Measurements from ENCODE around the gene PTPRN2.
"Not testable (repeated sequence)": the region's sequence is repeated elsewhere in the genome, so short reads cannot be mapped to it uniquely, and the experiment has no call there.

PTPRN2 gene

DNA sequence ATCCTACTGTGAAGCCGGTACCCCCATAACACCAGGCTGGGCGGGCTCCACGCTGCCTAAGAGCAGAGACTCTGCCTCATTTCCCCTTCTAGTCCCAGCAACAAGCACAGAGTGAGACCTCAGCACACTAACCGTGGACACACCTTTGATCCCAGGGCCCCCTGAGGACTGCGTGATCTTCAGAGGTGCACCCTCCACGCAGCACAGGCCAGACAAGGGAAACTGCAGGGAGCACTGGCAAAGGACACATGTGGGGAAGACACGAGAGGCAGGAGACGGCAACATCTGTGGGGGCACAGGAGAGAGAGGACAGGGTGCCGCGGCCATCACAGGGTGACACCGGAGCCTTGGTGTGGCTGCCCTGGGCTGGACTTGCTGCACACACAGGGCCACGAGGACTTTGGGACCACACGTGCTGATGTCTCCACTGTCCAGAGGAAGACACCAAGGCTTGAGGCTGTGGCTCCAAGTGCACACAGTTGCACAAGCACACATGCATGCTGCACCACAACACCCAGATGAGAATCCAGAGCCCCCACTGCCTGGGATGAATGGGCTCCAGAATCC, 128.8 kb downstream of the PTPRN2 start:
- DNase-seq = no peak

DNA sequence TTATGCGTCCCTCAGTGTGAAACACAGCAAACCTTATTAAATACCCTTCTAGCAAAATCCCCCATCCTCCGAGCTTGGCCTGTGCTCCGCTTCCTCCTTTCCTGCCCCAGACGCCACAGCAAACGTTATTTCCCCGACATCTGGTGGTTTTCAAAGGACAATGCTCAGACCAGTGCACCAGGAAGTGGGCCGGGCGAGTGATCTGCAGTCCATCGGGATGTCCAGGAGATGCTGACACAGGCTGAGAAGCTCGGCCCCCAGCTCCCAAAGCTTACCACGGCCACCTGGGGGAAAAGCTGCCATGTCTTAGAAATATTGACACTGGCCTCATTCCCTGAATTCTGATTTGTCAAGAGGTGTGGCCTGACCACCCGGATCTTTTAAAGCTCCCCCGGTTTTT, 129.5 kb downstream of the PTPRN2 start:
- no peak for DNase-seq

DNA sequence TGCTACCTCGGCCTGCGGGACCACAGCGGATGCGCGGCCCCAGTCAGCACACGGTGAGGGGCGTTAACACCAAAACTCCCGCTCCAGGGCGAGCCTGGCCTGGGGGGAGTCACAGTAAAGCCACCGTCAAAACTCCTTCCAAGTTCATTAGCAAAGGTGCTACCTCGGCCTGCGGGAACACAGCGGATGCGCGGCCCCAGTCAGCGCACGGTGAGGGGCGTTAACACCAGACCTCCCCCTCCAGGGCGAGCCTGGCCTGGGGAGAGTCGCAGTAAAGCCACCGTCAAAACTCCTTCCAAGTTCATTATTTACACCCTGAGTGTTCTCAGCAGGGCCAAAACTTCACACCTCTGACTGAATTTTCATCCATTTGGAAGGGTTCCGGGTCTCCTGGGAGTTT, 130.0 kb downstream of the PTPRN2 start:
- not testable (repeated sequence) for DNase-seq

DNA sequence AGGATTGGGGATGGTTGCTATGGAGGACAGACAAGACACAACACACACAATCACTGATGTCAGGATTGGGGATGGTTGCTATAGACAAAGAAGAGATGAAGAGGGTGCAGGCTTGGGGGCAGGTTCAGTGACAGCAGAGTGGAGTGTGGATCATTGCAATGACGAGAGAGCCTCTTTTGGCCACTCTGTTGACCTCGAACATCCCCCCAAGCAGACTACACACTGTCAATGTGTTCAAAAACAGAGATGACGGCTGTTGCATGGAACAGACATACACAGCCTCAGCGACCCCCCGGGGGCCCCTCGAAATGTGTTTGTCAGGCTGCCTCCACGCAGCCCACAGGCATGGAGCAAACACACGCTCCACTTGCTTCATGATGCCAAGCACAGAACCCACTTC, 133.0 kb downstream of the PTPRN2 start:
- DNase-seq = no peak

DNA sequence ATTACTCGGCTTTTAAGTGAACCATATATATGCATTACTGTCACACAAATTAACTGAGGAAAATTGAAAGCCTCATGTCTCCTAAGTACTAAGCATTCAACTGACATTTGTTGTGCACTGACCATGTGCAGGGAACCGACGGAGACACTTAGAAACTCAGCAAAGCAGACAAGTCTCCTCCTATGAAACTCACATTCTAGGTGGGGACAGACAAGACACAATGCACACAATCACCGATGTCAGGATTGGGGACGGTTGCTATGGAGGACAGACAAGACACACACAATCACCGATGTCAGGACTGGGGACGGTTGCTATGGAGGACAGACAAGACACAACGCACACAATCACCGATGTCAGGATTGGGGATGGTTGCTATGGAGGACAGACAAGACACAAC, 134.0 kb downstream of the PTPRN2 start:
- DNase-seq = no peak

DNA sequence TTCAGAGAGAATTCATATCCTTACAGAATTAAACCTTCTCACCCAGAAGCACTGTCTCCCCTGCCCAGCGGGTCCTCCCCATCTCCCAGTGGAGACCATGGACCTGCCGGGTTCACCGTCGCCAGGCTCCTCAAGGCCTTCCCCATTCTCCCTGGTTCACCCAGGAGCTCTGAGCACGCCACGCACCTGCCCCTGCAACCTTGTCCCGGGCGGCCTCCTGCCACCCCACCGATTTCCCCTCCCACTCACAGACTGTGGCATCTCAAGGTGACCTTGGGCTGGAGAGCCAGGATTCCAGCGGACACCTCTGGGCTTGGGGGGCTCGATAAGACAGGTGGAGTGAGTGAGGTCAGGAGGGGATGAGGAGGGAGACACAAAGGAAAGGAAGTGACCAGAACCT, 135.3 kb downstream of the PTPRN2 start:
- DNase-seq = no peak

DNA sequence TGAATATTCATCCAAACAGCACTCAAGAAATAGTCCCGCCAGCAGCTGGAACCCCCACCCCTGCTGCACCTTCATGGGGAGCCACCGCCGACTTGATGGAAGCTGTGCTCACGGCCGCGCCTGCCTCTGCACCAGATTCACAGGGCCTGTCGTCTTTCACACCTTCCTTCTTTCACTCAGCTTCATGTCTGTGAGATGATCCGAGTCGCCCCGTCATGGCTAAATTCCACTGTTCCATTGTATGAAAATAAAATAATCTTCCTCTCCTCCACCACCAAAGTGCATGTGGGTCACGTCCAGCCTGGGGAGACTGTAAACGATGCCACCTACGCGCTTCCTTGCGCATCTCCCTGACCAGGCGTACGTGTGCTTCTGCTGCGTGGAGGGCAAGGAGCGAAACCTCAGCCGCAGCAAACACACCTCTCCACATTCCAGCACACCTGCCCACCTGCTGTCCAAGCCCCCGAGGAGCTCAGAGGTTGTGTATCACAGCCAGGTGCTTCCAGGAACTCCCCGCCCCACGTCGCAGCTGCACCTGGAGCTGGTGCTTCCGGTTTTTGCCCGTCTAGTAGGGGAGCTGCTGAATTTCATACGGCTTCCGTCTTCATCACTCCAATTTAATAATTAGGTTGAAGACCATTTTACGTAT, 137.0 kb downstream of the PTPRN2 start:
- no peak for DNase-seq

DNA sequence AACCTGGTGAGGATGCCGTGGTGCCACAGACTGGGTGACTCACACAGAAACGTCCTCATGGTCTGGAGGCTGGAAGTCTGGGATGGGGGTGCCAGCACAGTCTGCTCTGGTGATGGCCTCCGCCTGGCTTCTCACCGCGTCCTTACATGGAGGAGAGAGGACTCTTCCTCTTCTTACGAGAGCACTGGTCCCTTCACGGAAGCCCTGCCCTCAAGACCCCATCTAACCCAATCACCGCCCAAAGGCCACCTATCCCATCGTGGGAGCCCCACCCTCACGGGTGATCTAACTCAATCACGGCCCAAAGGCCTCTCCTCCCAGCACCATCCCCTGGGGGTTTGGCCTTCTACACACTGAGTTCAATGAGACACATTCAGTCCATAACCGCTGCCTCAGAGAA, 137.7 kb downstream of the PTPRN2 start:
- DNase-seq = no peak

DNA sequence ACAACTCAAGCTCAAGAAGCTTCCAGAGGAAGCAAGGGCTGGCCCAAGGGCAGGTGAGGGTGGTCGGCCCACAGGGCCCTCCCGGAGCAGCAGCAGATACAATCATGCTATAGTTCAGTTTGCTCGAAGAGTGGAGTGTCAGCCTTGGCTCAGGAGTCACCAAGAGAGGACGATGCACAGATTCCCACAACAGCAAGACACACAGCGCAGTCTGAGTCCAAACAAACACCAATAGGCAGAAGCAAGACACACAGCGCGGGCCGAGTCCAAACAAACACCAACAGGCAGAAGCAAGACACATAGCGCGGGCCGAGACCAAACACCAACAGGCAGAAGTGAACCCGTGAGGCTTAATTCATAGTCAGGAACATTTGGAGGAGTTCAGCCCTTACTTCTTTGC, 138.4 kb downstream of the PTPRN2 start:
- no peak for DNase-seq

DNA sequence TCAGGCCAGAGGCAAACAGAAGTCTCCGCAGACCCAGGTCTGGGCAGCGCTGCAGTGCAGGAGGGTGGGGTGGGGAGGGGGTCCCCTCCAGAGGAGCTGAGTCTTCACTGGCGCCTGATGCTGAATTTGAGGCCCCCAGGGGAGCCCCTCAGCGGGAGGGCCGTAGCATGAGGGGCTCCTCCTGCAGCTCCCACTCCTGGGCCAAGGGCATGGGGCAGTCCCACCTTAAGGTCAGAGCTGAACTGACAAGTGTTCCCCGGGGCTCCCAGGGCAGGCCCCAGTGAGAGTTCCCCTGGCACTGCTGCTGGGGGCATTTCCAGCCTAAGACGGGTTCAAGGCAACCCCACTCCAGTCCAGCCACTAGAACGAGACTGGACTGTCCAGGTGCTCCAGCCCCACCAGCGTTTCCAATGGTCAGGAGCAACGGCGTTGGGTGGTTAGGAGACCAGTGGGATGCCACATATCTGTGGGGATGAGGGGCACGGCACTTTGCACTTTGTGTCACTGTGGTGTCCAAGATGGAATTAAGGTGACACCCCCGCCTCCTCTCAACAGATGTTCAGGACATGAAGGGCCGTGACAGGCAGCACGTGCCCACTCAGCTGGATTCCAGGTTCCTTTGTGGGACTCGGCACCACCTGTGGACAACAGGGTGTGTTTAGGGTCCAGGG, 139.1 kb downstream of the PTPRN2 start:
- DNase-seq = no peak

DNA sequence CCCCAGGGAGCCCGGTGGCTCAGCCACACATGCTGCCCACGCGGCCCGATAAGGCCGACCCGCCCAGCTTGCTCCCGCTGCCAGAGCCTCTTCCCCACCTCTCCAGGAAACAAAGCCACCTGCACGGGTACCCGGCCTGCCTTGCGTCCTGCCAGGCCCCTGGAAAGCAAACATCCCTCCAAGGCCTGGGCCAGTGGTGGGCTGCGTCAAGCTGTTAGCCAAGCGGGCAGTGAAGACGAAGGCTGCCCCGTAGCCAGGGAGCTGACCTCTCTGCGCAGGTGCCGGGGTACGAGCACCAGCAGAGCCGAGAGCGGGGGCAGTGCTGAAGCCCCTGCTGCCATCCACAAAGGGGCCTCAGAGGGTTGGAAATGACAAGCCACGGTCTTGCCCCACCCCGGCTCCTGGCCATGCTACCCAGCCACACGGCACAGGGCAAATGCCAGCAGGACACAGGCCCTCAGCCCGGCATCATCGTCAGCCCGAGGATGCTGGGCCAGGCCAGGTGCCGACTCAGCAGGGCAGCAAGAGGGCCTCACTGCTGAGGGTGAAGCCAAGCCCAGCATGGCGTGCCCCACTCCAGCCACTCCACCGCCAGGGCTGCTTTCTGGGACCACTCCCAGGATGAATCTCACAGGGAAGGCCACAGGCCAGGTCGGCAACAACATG, 140.0 kb downstream of the PTPRN2 start:
- DNase-seq = no peak

DNA sequence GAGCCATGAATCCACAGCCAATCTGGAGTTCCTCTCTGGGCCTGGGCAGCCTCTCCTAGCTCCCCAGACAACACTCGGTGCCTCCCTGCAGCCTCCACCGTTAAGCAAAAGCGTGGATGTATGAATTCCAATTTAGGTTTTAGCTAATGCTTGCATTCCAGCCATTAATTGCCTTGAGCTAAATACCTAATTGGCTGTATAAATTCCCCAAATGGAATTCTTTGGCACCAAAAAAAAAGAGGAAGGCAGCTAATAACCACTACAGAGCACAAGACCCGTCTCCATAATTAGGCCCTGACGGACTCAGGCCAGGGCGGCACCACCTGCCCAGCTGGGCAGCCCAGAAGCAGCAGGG, 140.5 kb downstream of the PTPRN2 start:
- no peak for DNase-seq

DNA sequence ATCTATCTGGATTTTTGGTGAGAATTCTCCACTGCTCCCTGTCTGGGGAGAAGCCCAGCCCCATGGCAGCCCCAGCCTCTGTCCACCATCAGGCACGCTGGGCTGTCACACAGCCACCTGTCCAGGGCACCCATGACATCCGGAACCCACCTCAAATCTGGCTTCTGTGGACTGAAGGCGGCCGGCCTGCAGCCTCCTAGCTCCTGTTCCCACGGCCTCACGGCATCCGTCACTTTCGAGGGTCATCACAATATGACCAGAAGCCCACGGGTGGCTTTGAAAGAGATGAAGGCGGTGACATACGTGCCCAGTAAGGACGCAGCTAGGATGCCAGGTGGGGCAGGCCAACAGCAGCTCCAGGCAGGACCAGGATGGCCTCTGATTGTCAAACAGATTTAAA, 140.9 kb downstream of the PTPRN2 start:
- no peak for DNase-seq

DNA sequence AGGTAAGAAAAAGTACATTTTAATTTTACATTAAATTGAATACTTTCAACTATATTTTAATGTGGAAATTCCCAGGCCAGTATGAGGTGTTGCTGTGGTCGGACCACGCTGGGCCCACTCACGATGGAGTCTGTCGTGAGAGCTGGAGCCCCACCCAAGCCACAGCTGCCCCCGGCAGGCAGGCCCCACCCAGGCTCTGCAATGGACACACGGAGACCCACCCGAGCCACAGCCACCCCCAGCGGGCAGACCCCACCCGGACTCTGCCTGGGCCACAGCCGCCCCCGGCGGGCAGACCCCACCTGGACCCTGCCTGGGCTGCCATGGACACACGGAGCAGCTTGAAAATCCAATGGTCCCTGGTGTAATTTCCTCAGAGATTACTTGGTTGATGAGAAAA, 141.3 kb downstream of the PTPRN2 start:
- DNase-seq = no peak

DNA sequence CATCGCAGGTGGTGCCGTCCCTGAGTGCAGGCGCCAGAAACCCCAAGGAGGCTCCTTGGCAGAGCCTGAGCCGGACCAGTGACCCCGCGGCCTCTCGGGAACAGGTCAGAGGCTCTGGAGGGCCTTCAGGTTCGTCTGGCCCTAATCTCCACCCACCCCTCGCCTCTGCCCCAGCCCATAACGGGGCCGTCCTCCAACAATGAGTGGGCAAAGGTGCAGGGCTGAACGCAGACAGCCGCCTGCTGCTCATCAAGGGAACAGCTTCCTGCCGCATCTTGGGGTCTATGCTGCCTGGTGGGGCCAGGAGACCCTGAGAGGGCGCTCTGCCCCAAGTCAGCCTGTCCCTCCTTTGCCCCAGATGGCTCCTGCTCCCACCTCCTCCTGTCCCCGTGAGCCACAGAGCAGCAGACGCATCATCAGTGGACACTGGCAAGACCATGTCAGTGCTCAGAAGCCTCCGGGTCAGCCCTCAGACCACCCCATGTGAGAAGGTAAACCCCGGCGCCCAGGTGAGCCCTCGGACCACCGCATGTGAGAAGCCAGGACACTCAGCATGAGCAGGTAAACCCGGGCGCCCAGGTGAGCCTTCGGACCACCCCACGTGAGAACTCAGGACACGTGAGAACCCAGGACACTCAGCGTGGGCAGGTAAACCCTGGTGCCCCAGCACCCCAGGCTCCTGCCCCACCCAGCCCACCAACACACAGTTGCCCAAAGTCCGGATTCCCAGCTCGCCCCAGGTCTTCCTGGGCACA, 142.0 kb downstream of the PTPRN2 start:
- no peak for DNase-seq

DNA sequence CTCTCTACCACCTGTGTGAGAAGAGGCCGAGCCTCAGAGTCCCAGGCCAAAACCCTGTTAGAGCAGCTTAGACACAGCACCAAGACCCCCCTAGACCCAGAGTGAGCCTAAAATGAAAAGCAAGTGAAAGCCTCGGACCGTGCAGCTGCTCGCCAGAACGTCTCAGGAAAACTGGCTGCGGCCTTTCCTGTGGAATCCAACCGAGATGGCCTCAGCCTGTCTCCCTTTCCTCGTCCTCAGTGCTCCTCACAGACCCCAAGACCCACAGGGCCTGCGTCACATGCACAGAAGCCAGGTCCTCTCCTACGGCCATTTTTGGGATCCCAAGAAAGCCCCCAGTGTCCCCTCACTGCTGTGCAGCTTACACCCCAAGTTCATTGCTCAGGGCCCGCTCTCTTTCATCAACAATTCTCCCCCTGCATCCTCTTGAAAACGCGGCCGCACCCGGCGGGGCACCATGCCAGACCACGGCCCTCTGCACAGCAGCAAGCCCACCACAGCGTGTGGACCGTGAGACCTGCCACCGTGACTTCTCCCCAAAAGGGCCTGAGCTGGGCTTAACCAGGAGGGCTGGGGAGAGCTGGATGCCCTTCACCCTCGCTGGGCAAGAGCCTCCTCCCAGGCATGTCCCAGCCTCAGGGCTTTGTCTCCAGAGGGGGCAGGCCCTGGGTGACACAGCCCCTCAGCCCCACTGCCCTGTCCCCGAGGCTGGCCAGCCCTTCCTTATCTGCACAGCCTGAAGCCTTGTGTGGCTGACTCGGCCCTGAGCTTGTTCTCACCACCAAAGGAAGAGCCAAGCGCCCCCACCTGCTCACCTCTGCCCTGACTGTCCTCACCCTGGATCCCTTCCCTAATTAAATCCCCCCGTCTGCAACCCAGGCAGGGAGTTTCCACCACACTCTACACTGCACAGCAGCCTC, 142.9 kb downstream of the PTPRN2 start:
- DNase-seq = no peak

DNA sequence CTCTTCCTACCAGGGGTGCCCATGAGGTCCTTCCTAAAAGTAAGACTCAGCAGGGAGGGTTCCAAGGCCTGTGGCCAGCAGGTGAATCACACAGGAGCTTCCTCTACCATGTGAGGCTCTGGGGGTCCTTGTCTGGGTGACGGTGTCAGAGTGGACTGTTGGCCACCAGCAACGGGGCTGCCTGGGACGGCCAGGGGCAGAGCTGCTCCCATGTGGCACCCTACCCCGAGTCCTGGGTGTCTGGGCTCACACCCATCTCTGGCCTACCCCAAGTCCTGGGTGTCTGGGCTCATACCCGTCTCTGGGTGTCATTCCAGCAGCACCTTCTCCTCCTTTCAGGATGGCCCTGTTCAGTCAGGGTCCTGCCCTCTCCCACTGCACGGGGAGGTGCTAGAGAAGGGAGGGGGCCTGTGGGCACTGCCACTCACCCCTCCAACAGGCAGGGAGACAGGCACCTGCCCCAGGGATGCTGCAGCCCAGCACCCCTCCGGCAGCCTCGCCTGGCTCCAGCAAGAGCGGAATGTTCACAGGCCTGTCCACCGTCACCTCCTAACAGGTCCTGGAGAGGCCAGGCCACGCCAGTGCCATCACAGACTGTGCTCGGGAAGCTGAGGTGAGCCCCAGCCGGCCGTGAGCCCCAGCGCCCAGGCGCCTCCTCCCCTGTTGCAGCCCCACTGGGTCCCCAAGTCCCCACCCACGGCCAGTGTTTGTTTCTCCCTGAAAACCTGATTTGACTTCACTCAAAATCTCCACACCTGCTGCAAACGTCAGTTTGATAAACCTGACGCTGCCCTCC, 143.7 kb downstream of the PTPRN2 start:
- no peak for DNase-seq

DNA sequence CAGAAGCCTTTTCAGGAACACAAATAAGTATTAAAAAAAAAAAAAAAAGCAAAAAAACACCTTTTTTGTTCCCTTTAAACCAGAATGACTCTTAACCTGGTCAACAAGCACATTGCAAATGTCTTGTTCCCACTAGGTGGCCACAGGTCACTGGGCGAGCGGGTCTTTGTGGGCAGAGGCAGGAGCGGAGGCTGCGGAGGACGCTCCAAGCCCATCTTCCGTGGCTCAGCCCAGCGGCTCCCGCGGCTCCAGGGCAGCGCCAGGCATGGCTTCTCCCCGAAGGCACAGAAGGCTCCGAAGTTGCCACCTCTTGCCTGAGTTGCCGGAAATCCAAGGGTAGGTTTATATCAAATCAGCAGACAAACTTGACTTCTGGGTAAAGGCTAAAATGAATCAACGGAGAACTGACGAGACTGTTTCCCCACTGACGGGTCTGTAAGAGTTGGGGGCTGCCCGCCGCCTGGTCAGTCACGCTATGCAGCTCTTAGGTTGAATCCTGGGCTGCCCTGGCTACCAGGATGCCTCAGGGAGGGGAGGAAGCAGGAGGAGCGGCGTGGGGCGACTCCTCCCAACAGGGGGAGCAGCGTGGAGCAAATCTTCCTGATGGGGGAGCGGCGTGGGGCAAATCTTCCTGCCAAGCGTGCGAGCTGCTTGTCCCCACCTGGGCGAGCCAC, 144.5 kb downstream of the PTPRN2 start:
- DNase-seq = no peak

DNA sequence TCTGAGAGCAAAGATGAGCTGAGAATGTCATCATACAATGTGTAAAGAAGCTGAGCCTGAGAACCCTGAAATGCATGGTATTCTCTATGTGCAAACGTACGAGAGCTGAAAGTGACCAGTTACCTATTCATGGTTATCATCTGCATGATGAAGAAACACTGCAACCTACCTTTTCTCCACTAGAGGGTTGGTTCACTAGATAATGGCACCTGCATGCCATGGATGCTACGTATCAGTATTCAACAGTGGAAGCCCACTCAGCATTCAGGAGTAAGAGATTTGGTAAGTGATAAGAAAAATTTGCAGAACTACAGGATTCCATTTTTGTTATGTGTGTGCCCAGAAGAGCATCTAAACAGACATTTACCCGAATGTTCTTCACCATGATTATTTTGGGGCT, 145.4 kb downstream of the PTPRN2 start:
- no peak for DNase-seq

DNA sequence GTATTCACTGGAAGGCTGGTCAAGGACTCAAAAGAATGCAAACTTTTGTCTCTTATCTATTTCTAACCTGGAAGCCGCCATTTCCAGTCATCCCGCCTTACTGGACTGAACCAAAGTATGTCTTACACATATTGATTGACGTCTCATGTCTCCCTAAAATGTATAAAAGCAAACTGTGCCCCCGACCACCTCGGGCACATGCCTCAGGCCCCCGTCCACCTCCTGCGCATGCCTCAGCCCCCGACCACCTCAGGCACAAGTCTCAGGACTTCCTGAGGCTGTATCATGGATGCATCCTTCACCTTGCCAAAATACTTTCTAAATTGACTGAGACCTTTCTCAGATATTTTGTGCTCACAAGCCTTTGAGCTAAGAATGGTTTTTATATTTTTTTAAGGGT, 148.6 kb downstream of the PTPRN2 start:
- DNase-seq = no peak
